H9 (cell line): ENCODE data around the gene IRAG1. TPM values are rescaled to one million over a fixed set of nuclear protein-coding genes. Genes with fewer than 3 reads are reported as not detected.

Experiments
- DNase-seq: peaks from one replicate; pipeline ENCODE4 v3.0.0-alpha.2; 2017
- H2AFZ ChIP-seq: one replicate; pipeline ENCODE4 v1.6.1; 2013; ENCODE audit warnings: mild to moderate bottlenecking, low read length, control low read depth, moderate library complexity
- H2AK5ac ChIP-seq: 2 replicates; pipeline ENCODE4 v1.6.1; 2013; ENCODE audit warnings: low read length, control low read depth, mixed read lengths; ENCODE audit not compliant: insufficient read length
- H2BK120ac ChIP-seq: one replicate; pipeline ENCODE4 v1.6.1; 2013; ENCODE audit warnings: low read depth, mild to moderate bottlenecking, low read length, control low read depth, inconsistent platforms; ENCODE audit not compliant: poor library complexity, severe bottlenecking
- H2BK12ac ChIP-seq: 2 replicates; pipeline ENCODE4 v1.6.1; 2013; ENCODE audit warnings: low read length, control low read depth, mixed read lengths, low read depth; ENCODE audit not compliant: insufficient read length
- H2BK15ac ChIP-seq: 2 replicates; pipeline ENCODE4 v1.6.1; 2013; ENCODE audit warnings: low read depth, low read length, control low read depth
- H2BK20ac ChIP-seq: one replicate; pipeline ENCODE4 v1.6.1; 2013; ENCODE audit warnings: low read depth, mild to moderate bottlenecking, low read length, control low read depth, inconsistent platforms; ENCODE audit not compliant: poor library complexity, severe bottlenecking
- H2BK5ac ChIP-seq: 2 replicates; pipeline ENCODE4 v1.6.1; 2013; ENCODE audit warnings: low read length, control low read depth, mixed read lengths; ENCODE audit not compliant: insufficient read length
- H3K14ac ChIP-seq: 2 replicates; pipeline ENCODE4 v1.6.1; 2013; ENCODE audit warnings: low read length, control low read depth; ENCODE audit not compliant: insufficient read depth
- H3K18ac ChIP-seq: 2 replicates; pipeline ENCODE4 v1.6.1; 2013; ENCODE audit warnings: low read depth, mild to moderate bottlenecking, mixed read lengths, low read length, control low read depth; ENCODE audit not compliant: insufficient read length
- H3K23ac ChIP-seq: 2 replicates; pipeline ENCODE4 v1.6.1; 2013; ENCODE audit warnings: low read length, control low read depth, mixed read lengths, low read depth; ENCODE audit not compliant: insufficient read length
- H3K23me2 ChIP-seq: 2 replicates; pipeline ENCODE4 v1.6.1; 2013; ENCODE audit warnings: low read depth, mild to moderate bottlenecking, mixed read lengths, low read length, control low read depth; ENCODE audit not compliant: insufficient read length, poor library complexity, severe bottlenecking
- H3K27ac ChIP-seq: 2 replicates; pipeline ENCODE4 v1.5.1; 2013; ENCODE audit warnings: low read length, control low read depth, mixed read lengths, low read depth; ENCODE audit not compliant: insufficient read length
- H3K27me3 ChIP-seq: 2 replicates; pipeline ENCODE4 v1.6.1; 2013; ENCODE audit warnings: low read length, control low read depth, inconsistent platforms; ENCODE audit not compliant: insufficient read depth
- H3K4ac ChIP-seq: 2 replicates; pipeline ENCODE4 v1.6.1; 2013; ENCODE audit warnings: low read depth, mild to moderate bottlenecking, control low read depth, inconsistent platforms, low read length, moderate library complexity
- H3K4me1 ChIP-seq: 2 replicates; pipeline ENCODE4 v1.6.1; 2013; ENCODE audit warnings: low read length, control low read depth, inconsistent platforms; ENCODE audit not compliant: insufficient read depth
- H3K4me2 ChIP-seq: 2 replicates; pipeline ENCODE4 v1.6.1; 2013; ENCODE audit warnings: low read length, control low read depth, mixed read lengths; ENCODE audit not compliant: insufficient read length, insufficient read depth
- H3K56ac ChIP-seq: 2 replicates; pipeline ENCODE4 v1.6.1; 2013; ENCODE audit warnings: low read depth, mild to moderate bottlenecking, mixed read lengths, low read length, control low read depth; ENCODE audit not compliant: insufficient read length
- H3K79me1 ChIP-seq: 2 replicates; pipeline ENCODE4 v1.6.1; 2013; ENCODE audit warnings: low read depth, mild to moderate bottlenecking, moderate library complexity, low read length, control low read depth, inconsistent platforms; ENCODE audit not compliant: insufficient read depth, poor library complexity, severe bottlenecking
- H3K79me2 ChIP-seq: 2 replicates; pipeline ENCODE4 v1.6.1; 2013; ENCODE audit warnings: low read length, control low read depth, inconsistent platforms; ENCODE audit not compliant: insufficient read depth
- H3K9ac ChIP-seq: 2 replicates; pipeline ENCODE4 v1.6.1; 2013; ENCODE audit warnings: low read length, control low read depth, mixed read lengths; ENCODE audit not compliant: insufficient read length; ENCODE audit errors: extremely low read depth
- H3K9me3 ChIP-seq: one replicate; pipeline ENCODE4 v1.6.1; 2013; ENCODE audit warnings: low read depth, low read length, inconsistent platforms; ENCODE audit not compliant: control insufficient read depth
- H3T11ph ChIP-seq: one replicate; pipeline ENCODE4 v1.6.1; 2013; ENCODE audit warnings: mild to moderate bottlenecking, low read length, control low read depth, inconsistent platforms
- H4K20me1 ChIP-seq: one replicate; pipeline ENCODE4 v1.6.1; 2013; ENCODE audit not compliant: control insufficient read depth, insufficient read length, insufficient read depth
- H4K5ac ChIP-seq: 2 replicates; pipeline ENCODE4 v1.6.1; 2013; ENCODE audit warnings: low read depth, mild to moderate bottlenecking, mixed read lengths, low read length, control low read depth; ENCODE audit not compliant: insufficient read length
- H4K8ac ChIP-seq: replicated peaks from 2 replicates; pipeline ENCODE4 v1.6.1; 2013; ENCODE audit warnings: low read length, control low read depth, mixed read lengths, low read depth; ENCODE audit not compliant: insufficient read length
- H4K91ac ChIP-seq: 2 replicates; pipeline ENCODE4 v1.6.1; 2013; ENCODE audit warnings: low read depth, mild to moderate bottlenecking, moderate library complexity, mixed read lengths, low read length, control low read depth; ENCODE audit not compliant: insufficient read length
- H3K27ac Mint-ChIP-seq, 3 experiments: 2 replicates in 2 of 3; 3 replicates in 1 of 3; pipeline ENCODE4 v1.8.0; 2020 to 2021; ENCODE audit warnings: mixed read lengths in 3 of 3, mild to moderate bottlenecking in 1 of 3, moderate library complexity in 1 of 3
- H3K27me3 Mint-ChIP-seq: 2 replicates; pipeline ENCODE4 v1.8.0; 2021; ENCODE audit warnings: low read depth, mild to moderate bottlenecking, moderate library complexity, mixed read lengths
- H3K36me3 Mint-ChIP-seq, 3 experiments: 2 replicates in 2 of 3; 3 replicates in 1 of 3; pipeline ENCODE4 v1.8.0; 2020 to 2021; ENCODE audit warnings: low read depth in 3 of 3, mixed read lengths in 3 of 3; ENCODE audit not compliant: insufficient read depth in 1 of 3
- H3K4me1 Mint-ChIP-seq, 2 experiments: 2 replicates each; pipeline ENCODE4 v1.8.0; 2020; ENCODE audit warnings: mixed read lengths in 2 of 2
- H3K4me3 Mint-ChIP-seq, 2 experiments: 2 replicates in 1 of 2; 3 replicates in 1 of 2; pipeline ENCODE4 v1.8.0; 2020 to 2021; ENCODE audit warnings: mild to moderate bottlenecking in 2 of 2, mixed read lengths in 2 of 2, moderate library complexity in 1 of 2
- H3K9me3 Mint-ChIP-seq, 2 experiments: 2 replicates in 1 of 2; 3 replicates in 1 of 2; pipeline ENCODE4 v1.8.0; 2020; ENCODE audit warnings: mild to moderate bottlenecking in 2 of 2, mixed read lengths in 2 of 2, moderate library complexity in 1 of 2
- WGBS: extraction: QIAGEN DNeasy Blood & Tissue Kit; methylation state at CpG from one replicate; pipeline ENCODE4 v1.1.7; 2013; ENCODE audit warnings: missing lambda C conversion rate, low lambda C conversion rate, mixed read lengths; ENCODE audit not compliant: insufficient read length; ENCODE audit errors: extremely low coverage; 5-methylcytosine and 5-hydroxymethylcytosine counted together
- total RNA-seq: library from RNA; stranded (reverse); gene quantifications from 2 replicates; pipeline ENCODE4 v1.2.1, GENCODE V29; 2021
- TF ChIP-seq, protein P1 (sequence below): fragments of 200-600 bp; sonication (generic); conservative IDR thresholded peaks from 3 replicates; pipeline ENCODE4 v1.8.0; 2021; ENCODE audit warnings: antibody characterized with exemption, mild to moderate bottlenecking

IRAG1 gene
- total RNA-seq, 1 experiment from 2014 or later: 2.4 TPM

DNA sequence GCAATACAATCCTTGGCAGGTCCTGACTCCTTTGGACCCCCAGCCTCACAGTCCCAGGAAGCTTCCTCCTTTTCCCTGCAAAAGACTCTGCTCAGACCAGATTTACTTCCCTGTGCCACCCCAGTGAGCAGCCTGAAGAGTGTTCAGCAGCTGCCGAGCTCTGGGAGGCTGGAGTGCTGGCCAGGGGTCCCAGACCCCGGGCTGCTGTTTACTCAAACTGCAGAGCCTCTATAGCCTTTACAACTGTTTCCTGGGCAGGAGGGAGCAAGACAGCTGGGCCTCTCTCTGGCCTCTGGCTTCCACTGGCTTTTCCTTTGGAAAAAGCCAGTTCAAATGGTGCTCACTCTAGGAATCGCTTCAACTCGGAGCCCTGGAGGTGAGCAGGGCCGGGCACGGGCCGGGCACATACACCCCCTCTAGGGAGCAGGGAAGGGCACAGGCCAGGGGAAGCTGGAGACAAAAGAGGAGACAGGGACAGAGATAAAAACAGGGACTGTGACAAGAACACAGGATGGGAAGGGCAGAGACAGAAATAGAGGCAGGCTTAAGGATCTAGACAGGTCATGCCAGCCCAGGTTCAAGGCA lies 932 bp downstream of the IRAG1 start:
- Histone ChIP-seq H3K56ac (no peak overlapping the region), H2BK12ac (no peak overlapping the region), H3K4ac (no peak overlapping the region), H3K18ac (no peak overlapping the region), H3K23me2 (no peaks in the 10 kb centered on the region), H3K79me2 (no peaks in the 10 kb centered on the region), H3K9ac (no peak overlapping the region), H3K4me2 (no peak overlapping the region), H3K9me3 (no peaks in the 10 kb centered on the region), H4K5ac (no peak overlapping the region), H2BK5ac (no peak overlapping the region), H2BK120ac (no peak overlapping the region), H4K20me1 (no peaks in the 10 kb centered on the region), H2BK15ac (no peak overlapping the region), H3K27me3 (no peaks in the 10 kb centered on the region), H2AFZ (no peak overlapping the region), H3K79me1 (no peaks in the 10 kb centered on the region), H4K91ac (no peak overlapping the region), H4K8ac (no peak overlapping the region), H2BK20ac (no peak overlapping the region), H3K27ac (no peak overlapping the region), H3K4me1 (no peaks in the 10 kb centered on the region), H3K23ac (no peak overlapping the region), H2AK5ac (no peak overlapping the region), H3T11ph (no peak overlapping the region), H3K14ac (no peak overlapping the region)
- H3K27me3 Mint-ChIP-seq: no peaks in the 10 kb centered on the region
- peak overlapping the region in 2 of 3 experiments; percentile 71 to 83; a peak in 4 of 7 replicates for H3K27ac Mint-ChIP-seq
- WGBS: no CpG with 5 or more reads among the region's 7 CpGs
- no peak overlapping the region for H3K4me3 Mint-ChIP-seq
- TF ChIP-seq, protein P1, sequence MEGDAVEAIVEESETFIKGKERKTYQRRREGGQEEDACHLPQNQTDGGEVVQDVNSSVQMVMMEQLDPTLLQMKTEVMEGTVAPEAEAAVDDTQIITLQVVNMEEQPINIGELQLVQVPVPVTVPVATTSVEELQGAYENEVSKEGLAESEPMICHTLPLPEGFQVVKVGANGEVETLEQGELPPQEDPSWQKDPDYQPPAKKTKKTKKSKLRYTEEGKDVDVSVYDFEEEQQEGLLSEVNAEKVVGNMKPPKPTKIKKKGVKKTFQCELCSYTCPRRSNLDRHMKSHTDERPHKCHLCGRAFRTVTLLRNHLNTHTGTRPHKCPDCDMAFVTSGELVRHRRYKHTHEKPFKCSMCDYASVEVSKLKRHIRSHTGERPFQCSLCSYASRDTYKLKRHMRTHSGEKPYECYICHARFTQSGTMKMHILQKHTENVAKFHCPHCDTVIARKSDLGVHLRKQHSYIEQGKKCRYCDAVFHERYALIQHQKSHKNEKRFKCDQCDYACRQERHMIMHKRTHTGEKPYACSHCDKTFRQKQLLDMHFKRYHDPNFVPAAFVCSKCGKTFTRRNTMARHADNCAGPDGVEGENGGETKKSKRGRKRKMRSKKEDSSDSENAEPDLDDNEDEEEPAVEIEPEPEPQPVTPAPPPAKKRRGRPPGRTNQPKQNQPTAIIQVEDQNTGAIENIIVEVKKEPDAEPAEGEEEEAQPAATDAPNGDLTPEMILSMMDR: no peak
- no peaks in the 10 kb centered on the region for H3K36me3 Mint-ChIP-seq
- peaks cover 8 to 15% of the 10 kb centered on the region in 2 experiments for H3K4me1 Mint-ChIP-seq
- no peaks in the 10 kb centered on the region for H3K9me3 Mint-ChIP-seq
- no peak for DNase-seq
